Measurements from ENCODE around the gene RALGPS1. TPM values are rescaled to one million over a fixed set of nuclear protein-coding genes. Genes with fewer than 3 reads are reported as not detected.
A peak's percentile ranks its signal among the peaks of the same experiment; 100 is the strongest.

Gene RALGPS1
- total and polyA plus RNA-seq, 10 donors: 2.5 to 27.3 (median 14.1) TPM

DNA sequence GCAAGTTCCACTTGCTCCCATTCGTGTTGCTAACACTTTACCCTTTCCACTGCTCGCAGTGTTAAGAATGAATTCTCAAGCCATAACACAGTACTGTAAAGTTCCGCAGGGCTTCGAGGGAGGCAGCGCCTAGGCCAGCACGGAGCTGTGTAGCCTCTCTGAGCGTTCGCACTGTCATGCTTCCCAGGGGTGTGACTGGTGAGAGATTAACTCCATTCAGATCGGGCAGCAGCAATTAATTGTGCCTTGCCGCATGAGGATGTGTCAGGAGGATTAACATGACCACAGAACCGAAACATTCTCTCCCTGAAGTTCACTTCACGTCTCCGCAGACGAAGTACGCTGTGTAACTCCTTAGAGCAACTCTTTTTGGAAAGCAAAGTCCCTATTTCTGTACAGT lies 30.9 kb upstream of the RALGPS1 start:
- TF ChIP-seq, protein P1, sequence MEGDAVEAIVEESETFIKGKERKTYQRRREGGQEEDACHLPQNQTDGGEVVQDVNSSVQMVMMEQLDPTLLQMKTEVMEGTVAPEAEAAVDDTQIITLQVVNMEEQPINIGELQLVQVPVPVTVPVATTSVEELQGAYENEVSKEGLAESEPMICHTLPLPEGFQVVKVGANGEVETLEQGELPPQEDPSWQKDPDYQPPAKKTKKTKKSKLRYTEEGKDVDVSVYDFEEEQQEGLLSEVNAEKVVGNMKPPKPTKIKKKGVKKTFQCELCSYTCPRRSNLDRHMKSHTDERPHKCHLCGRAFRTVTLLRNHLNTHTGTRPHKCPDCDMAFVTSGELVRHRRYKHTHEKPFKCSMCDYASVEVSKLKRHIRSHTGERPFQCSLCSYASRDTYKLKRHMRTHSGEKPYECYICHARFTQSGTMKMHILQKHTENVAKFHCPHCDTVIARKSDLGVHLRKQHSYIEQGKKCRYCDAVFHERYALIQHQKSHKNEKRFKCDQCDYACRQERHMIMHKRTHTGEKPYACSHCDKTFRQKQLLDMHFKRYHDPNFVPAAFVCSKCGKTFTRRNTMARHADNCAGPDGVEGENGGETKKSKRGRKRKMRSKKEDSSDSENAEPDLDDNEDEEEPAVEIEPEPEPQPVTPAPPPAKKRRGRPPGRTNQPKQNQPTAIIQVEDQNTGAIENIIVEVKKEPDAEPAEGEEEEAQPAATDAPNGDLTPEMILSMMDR (IDR thresholded peaks at IDR 0.05 in 8 of 11, conservative IDR thresholded peaks at IDR 0.05 in 3 of 11): no peak
- TF ChIP-seq POLR2A (IDR thresholded peaks at IDR 0.05) (no peak), POLR2AphosphoS5 (IDR thresholded peaks at IDR 0.05) (no peak)
- Histone ChIP-seq H3K27me3 (replicated peaks in 1 of 7) (no peaks in the 10 kb centered on the region), H3K9me3 (no peaks in the 10 kb centered on the region), H3K4me1 (peaks cover 0 to 27% (median 5%) of the 10 kb centered on the region in 6 donors), H3K4me3 (no peak overlapping the region), H3K36me3 (peaks cover 0 to 69% (median 36%) of the 10 kb centered on the region in 6 donors), H3K27ac (no peak overlapping the region)
- intact Hi-C loops (cut with DNase I; ENCODE audit: low total_unique reads): no loop called here
- peak; percentile 52 for DNase-seq
- WGBS, 5 donors: 92 to 94% (median 93%) methylated on average over 15 of the region's 15 CpGs

DNA sequence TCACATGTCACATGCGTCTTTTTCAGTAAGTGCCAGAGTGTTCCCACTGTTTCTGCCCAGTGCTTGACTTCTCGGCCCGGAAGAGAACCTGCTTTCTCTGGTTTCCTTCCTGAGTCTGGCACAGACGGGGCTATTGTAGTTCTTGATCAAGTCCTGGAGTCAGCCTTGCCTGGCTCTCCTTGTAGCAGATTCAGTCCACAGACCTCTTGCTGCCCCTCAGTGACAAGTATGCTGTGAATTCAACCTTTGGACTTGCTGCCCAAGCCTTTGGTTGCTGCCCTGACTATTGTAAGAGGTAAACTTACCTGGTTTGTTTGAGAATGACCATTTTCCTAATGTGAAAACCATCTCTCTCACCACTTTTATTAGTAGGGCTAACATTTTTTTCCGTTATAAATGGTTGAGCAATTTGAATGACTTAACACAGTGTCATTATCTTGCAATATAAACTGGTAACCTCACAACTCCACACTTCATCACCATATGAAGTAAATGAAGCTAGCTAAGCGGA lies 29.4 kb upstream of the RALGPS1 start:
- Histone ChIP-seq H3K4me1 (peaks cover 0 to 20% (median 5%) of the 10 kb centered on the region in 6 donors), H3K27me3 (replicated peaks in 1 of 7) (no peaks in the 10 kb centered on the region), H3K4me3 (no peak overlapping the region), H3K9me3 (no peaks in the 10 kb centered on the region), H3K36me3 (peaks cover 0 to 54% (median 25%) of the 10 kb centered on the region in 6 donors), H3K27ac (peak overlapping the region in 6 of 8 donors; percentile 22 to 73 (median 62))
- no peak for TF ChIP-seq POLR2A (IDR thresholded peaks at IDR 0.05)
- peak in 1 of 3 donors; percentile 35 for TF ChIP-seq POLR2AphosphoS5 (IDR thresholded peaks at IDR 0.05)
- TF ChIP-seq, protein P1 (IDR thresholded peaks at IDR 0.05 in 8 of 11, conservative IDR thresholded peaks at IDR 0.05 in 3 of 11): no peak
- intact Hi-C loops (cut with DNase I; ENCODE audit: low total_unique reads): no loop called here
- DNase-seq: no peak
- 41 to 73% (median 54%) methylated on average over 6 of the region's 6 CpGs for WGBS, 5 donors

DNA sequence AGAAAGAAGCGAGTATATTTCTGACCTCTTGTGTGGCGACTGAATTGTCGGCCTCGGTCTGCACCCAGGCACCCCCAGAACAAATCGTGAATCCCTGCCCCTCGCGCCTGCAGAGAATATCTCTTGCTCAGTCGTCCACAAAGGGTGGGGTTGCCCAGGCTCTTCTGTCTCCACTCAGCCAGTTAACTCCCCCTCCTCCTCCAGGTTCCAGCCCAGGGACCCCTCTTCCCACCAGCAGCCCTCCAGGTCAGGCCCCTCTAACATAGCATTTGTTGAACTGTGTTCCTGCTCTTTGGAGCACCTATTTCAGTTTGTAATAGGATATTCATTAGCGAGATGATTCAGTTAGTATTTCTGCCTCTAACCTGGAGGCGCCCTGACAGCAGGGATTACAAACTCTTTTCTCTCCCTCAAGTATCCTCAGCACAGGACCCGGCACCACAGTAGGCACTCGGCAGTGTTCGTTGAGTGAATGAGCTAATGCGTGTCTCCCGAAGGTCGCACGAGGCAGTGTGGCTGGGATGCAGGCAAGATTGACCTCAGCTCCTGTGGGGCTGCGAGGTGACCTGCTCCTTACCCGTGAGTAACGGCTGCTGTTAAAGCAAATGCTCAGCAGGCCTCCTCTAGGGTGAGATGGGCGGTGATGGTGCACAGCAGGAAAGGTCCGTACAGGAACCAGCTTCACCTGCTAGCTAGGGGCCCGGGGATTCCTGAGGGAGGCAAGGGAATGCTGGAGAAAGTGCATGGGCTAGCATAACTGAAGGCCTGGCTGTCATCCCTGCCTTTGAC lies 28.4 kb upstream of the RALGPS1 start:
- peaks cover 0 to 20% (median 5%) of the 10 kb centered on the region in 6 donors for H3K4me1 ChIP-seq
- intact Hi-C loops (cut with DNase I; ENCODE audit: low total_unique reads): no loop called here
- H3K27me3 ChIP-seq (replicated peaks in 1 of 7): no peaks in the 10 kb centered on the region
- no peak for DNase-seq
- peak overlapping the region in 3 of 8 donors; percentile 60 to 73 (median 62) for H3K27ac ChIP-seq
- TF ChIP-seq, protein P1 (IDR thresholded peaks at IDR 0.05 in 8 of 11, conservative IDR thresholded peaks at IDR 0.05 in 3 of 11): no peak
- peak in 2 of 3 donors; percentile 3 to 48 for TF ChIP-seq POLR2AphosphoS5 (IDR thresholded peaks at IDR 0.05)
- H3K9me3 ChIP-seq: no peaks in the 10 kb centered on the region
- H3K36me3 ChIP-seq: peaks cover 0 to 44% (median 15%) of the 10 kb centered on the region in 6 donors
- no peak overlapping the region for H3K4me3 ChIP-seq
- WGBS, 5 donors: 84 to 91% (median 87%) methylated on average over 23 of the region's 23 CpGs

DNA sequence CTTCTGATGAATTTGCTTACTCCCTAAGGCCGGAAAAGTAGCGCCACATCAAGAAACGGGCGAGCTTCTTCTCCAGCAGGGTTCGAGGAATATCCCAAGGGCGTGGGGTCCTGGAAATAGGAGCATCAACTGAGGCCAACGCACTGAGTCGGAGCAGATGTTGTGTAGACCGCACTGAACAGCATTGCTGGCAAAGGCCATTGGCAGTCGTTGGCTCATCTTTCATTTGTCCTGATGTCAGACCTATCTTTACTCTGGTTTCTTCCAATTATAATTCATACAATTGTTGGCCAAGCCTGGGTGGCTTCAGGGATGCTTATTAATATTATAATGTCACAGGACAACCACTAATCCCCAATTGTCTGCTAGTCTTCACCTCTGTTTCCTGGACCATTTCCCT lies 27.7 kb upstream of the RALGPS1 start:
- TF ChIP-seq, protein P1 (IDR thresholded peaks at IDR 0.05 in 8 of 11, conservative IDR thresholded peaks at IDR 0.05 in 3 of 11): no peak
- TF ChIP-seq POLR2A (IDR thresholded peaks at IDR 0.05): no peak
- no peak for TF ChIP-seq POLR2AphosphoS5 (IDR thresholded peaks at IDR 0.05)
- DNase-seq: no peak

More for the DNA sequence above, 27.7 kb upstream of the RALGPS1 start:
- Histone ChIP-seq H3K9me3 (no peaks in the 10 kb centered on the region), H3K4me1 (peaks cover 0 to 20% (median 5%) of the 10 kb centered on the region in 6 donors), H3K27ac (no peak overlapping the region), H3K27me3 (replicated peaks in 1 of 7) (no peaks in the 10 kb centered on the region), H3K4me3 (no peak overlapping the region), H3K36me3 (peaks cover 0 to 37% (median 10%) of the 10 kb centered on the region in 6 donors)
- 93 to 97% (median 96%) methylated on average over 10 of the region's 10 CpGs for WGBS, 5 donors
- intact Hi-C loops (cut with DNase I; ENCODE audit: low total_unique reads): no loop called here
